Upper lobe of left lung (tissue), 6 donors: ENCODE results near the gene ATG5. TPM values are rescaled to one million over a fixed set of nuclear protein-coding genes. Genes with fewer than 3 reads are reported as not detected.

ENCODE experiments used
- ATAC-seq, 2 donors: fragments of 200-7000 bp; cut with Tn5 transposase; one replicate each; pipeline ENCODE4 v1.9.1; 2022; ENCODE audit warnings: mild to moderate bottlenecking in 2 of 2, moderate library complexity in 2 of 2; ENCODE audit not compliant: low FRiP score in 2 of 2
- DNase-seq, 2 donors: peaks; one replicate each; pipeline ENCODE4 v3.0.0-alpha.2; 2019 to 2020
- H3K27ac ChIP-seq, 4 donors: fragments of 200-600 bp; sonication (generic); one replicate each; pipeline ENCODE4 v1.5.1; 2016 to 2019
- H3K27me3 ChIP-seq, 4 donors: fragments of 200-600 bp; sonication (generic); one replicate each; pipeline ENCODE4 v1.5.1; 2017 to 2019
- H3K36me3 ChIP-seq, 4 donors: fragments of 200-600 bp; sonication (generic); one replicate each; pipeline ENCODE4 v1.5.1; 2016 to 2019
- H3K4me1 ChIP-seq, 4 donors: fragments of 200-600 bp; sonication (generic); one replicate each; pipeline ENCODE4 v1.5.1; 2018 to 2019
- H3K4me3 ChIP-seq, 4 donors: fragments of 200-600 bp; sonication (generic); one replicate each; pipeline ENCODE4 v1.5.1; 2017 to 2019; ENCODE audit warnings: mild to moderate bottlenecking in 2 of 4, moderate library complexity in 1 of 4
- H3K9me3 ChIP-seq, 4 donors: fragments of 200-600 bp; sonication (generic); one replicate each; pipeline ENCODE4 v1.5.1; 2018 to 2019
- EP300 ChIP-seq, 4 donors: sonication (generic); formaldehyde crosslinking; IDR thresholded peaks; one replicate each; pipeline ENCODE4 v1.5.1; 2017; ENCODE audit warnings: antibody characterized with exemption in 4 of 4, control low read depth in 2 of 4
- POLR2A ChIP-seq, 4 donors: fragments of 450-650 bp; IDR thresholded peaks; one replicate each; pipeline ENCODE4 v1.5.1; 2016 to 2017; ENCODE audit warnings: antibody characterized with exemption in 4 of 4, mild to moderate bottlenecking in 2 of 4
- POLR2AphosphoS5 ChIP-seq, 2 donors: sonication (generic); formaldehyde crosslinking; IDR thresholded peaks; one replicate each; pipeline ENCODE4 v1.5.1; 2017; ENCODE audit warnings: antibody characterized with exemption in 2 of 2
- WGBS, 2 donors: methylation state at CpG; one replicate each; pipeline ENCODE4 v1.1.5; 2017 to 2018; 5-methylcytosine and 5-hydroxymethylcytosine counted together
- total RNA-seq, 6 donors: library from RNA; depleted of rRNA in 4 of 6; stranded (reverse); fragments of >200 nt in 4 of 6; gene quantifications; one replicate each; pipeline versions ENCODE4 v1.1.0 to v1.2.1, GENCODE V29; 2016 to 2021
- TF ChIP-seq, protein P1 (sequence below), 6 experiments: fragments of 450-650 bp in 4 of 6; fragments of 200-600 bp in 2 of 6; sonication (generic) in 2 of 6; IDR thresholded peaks; one replicate each; pipeline ENCODE4 v1.5.1; 2016 to 2019; ENCODE audit warnings: antibody characterized with exemption in 6 of 6
- donor health status: DM: no; HTN: no; CAD: no; lungs with moderate emphysema.
- donor health status: DM: no; HTN: yes; CAD: no; lungs with severe emphysema.

Gene ATG5
- total RNA-seq, 6 donors from 2014 or later: 25.8 to 55.1 (median 28.7) TPM

DNA sequence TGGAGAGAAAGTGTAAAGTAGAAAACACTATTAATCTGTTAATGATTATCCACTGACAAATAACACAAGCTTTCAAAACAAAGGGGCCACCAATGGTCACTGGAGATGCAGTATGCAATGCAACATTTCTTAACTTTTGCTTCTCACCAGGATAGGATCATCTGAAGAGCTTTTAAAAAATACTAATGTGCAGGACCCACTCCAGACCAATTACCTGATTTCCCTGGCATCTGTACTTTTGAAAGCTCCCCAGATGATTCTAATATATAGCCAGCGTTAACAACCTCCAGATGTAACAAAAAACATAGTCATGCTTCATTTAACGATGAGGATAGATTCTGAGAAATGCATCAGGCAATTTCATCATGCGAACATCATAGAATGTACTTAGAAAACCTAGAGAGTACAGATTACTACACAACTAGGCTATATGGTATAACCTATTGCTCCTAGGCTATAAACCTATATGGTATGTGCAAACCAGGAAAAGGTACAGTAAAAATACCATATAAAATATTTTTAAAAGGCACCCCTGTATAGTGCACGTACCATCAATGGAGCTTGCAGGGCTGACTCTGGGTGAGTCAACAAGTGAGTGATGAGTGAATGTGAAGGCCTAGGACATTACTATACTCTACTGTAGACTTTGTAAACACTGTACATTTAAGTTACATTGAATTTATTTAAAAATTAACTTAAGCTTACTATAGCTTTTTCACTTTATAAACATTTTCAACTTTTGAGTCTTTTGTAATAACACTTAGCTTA is 69.2 kb downstream of the ATG5 start:
- DNase-seq (no peak), ATAC-seq (no peak)
- Histone ChIP-seq H3K4me1 (peaks cover 0 to 3% (median 0%) of the 10 kb centered on the region in 4 donors), H3K27me3 (no peaks in the 10 kb centered on the region), H3K9me3 (no peaks in the 10 kb centered on the region), H3K4me3 (no peak overlapping the region), H3K27ac (no peak overlapping the region), H3K36me3 (no peaks in the 10 kb centered on the region)
- 94 to 96% methylated on average over 4 of the region's 4 CpGs for WGBS, 2 donors
- TF ChIP-seq EP300 (IDR thresholded peaks at IDR 0.05) (no peak), POLR2AphosphoS5 (IDR thresholded peaks at IDR 0.05) (no peak), POLR2A (IDR thresholded peaks at IDR 0.05) (no peak)
- TF ChIP-seq, protein P1, sequence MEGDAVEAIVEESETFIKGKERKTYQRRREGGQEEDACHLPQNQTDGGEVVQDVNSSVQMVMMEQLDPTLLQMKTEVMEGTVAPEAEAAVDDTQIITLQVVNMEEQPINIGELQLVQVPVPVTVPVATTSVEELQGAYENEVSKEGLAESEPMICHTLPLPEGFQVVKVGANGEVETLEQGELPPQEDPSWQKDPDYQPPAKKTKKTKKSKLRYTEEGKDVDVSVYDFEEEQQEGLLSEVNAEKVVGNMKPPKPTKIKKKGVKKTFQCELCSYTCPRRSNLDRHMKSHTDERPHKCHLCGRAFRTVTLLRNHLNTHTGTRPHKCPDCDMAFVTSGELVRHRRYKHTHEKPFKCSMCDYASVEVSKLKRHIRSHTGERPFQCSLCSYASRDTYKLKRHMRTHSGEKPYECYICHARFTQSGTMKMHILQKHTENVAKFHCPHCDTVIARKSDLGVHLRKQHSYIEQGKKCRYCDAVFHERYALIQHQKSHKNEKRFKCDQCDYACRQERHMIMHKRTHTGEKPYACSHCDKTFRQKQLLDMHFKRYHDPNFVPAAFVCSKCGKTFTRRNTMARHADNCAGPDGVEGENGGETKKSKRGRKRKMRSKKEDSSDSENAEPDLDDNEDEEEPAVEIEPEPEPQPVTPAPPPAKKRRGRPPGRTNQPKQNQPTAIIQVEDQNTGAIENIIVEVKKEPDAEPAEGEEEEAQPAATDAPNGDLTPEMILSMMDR (IDR thresholded peaks at IDR 0.05): no peak

GRCh38 chr6:106255306-106255705 is 70.3 kb downstream of the ATG5 start:
- Histone ChIP-seq H3K27me3 (no peaks in the 10 kb centered on the region), H3K4me3 (no peak overlapping the region), H3K36me3 (no peaks in the 10 kb centered on the region), H3K27ac (no peak overlapping the region), H3K9me3 (no peaks in the 10 kb centered on the region), H3K4me1 (no peaks in the 10 kb centered on the region)
- 90 to 91% methylated on average over 3 of the region's 3 CpGs for whole genome bisulfite sequencing, 2 donors
- TF ChIP-seq EP300 (IDR thresholded peaks at IDR 0.05) (no peak), POLR2A (IDR thresholded peaks at IDR 0.05) (no peak), POLR2AphosphoS5 (IDR thresholded peaks at IDR 0.05) (no peak)
- TF ChIP-seq, protein P1 (IDR thresholded peaks at IDR 0.05): no peak
- no peak for DNase-seq
- no peak for ATAC-seq

- peak in 1 of 2 donors; percentile 29 for ATAC-seq
- no peak for DNase-seq
- Histone ChIP-seq H3K9me3 (no peaks in the 10 kb centered on the region), H3K36me3 (no peaks in the 10 kb centered on the region), H3K4me1 (no peaks in the 10 kb centered on the region), H3K27me3 (no peaks in the 10 kb centered on the region), H3K4me3 (no peak overlapping the region), H3K27ac (no peak overlapping the region)
- TF ChIP-seq EP300 (IDR thresholded peaks at IDR 0.05): no peak
- no peak for TF ChIP-seq POLR2AphosphoS5 (IDR thresholded peaks at IDR 0.05)
- TF ChIP-seq, protein P1 (IDR thresholded peaks at IDR 0.05): no peak
- no peak for TF ChIP-seq POLR2A (IDR thresholded peaks at IDR 0.05)
Observed at GRCh38 chr6:106254636-106255035, 70.9 kb downstream of the ATG5 start.

GRCh38 chr6:106253731-106254130 is 71.8 kb downstream of the ATG5 start:
- TF ChIP-seq, protein P1 (IDR thresholded peaks at IDR 0.05): no peak
- TF ChIP-seq EP300 (IDR thresholded peaks at IDR 0.05): no peak
- TF ChIP-seq POLR2A (IDR thresholded peaks at IDR 0.05): no peak
- TF ChIP-seq POLR2AphosphoS5 (IDR thresholded peaks at IDR 0.05): no peak
- ATAC-seq: no peak
- 95 to 98% methylated on average over 1 of the region's 1 CpG for WGBS, 2 donors
- no peak overlapping the region for H3K4me3 ChIP-seq
- no peak overlapping the region for H3K27ac ChIP-seq
- H3K9me3 ChIP-seq: no peaks in the 10 kb centered on the region
- no peak for DNase-seq
- no peaks in the 10 kb centered on the region for H3K27me3 ChIP-seq
- no peaks in the 10 kb centered on the region for H3K4me1 ChIP-seq
- no peaks in the 10 kb centered on the region for H3K36me3 ChIP-seq

GRCh38 chr6:106253172-106253571 is 72.4 kb downstream of the ATG5 start:
- H3K4me3 ChIP-seq: no peak overlapping the region
- WGBS, 2 donors: 63 to 65% methylated on average over 1 of the region's 1 CpG
- TF ChIP-seq POLR2A (IDR thresholded peaks at IDR 0.05) (no peak), EP300 (IDR thresholded peaks at IDR 0.05) (no peak)
- H3K27ac ChIP-seq: no peak overlapping the region
- no peaks in the 10 kb centered on the region for H3K4me1 ChIP-seq
- ATAC-seq (peak in 1 of 2 donors; percentile 58), DNase-seq (no peak)
- H3K36me3 ChIP-seq: peaks cover 0 to 5% (median 0%) of the 10 kb centered on the region in 4 donors
- H3K9me3 ChIP-seq: no peaks in the 10 kb centered on the region
- H3K27me3 ChIP-seq: no peaks in the 10 kb centered on the region
